GM23338 (cell line): Measurements from ENCODE around the gene XPNPEP2.

Experiments used
- CREB1 ChIP-seq: fragments of 250-450 bp; sonication (Bioruptor Pico); IDR thresholded peaks from 2 replicates; pipeline ENCODE4 v1.5.0; 2020; ENCODE audit warnings: low read depth, mild to moderate bottlenecking, moderate library complexity
- CTCF ChIP-seq, 2 experiments: fragments of 200-600 bp in 1 of 2; sonication (generic) in 1 of 2; conservative IDR thresholded peaks; 2 replicates each; pipeline versions ENCODE4 v1.5.1 to v1.6.1; 2016 to 2017; ENCODE audit warnings: antibody characterized with exemption in 2 of 2, low read depth in 2 of 2, mild to moderate bottlenecking in 2 of 2, moderate library complexity in 1 of 2
- ETS1 ChIP-seq: IDR thresholded peaks from 2 replicates; pipeline ENCODE4 v1.6.1; 2016; ENCODE audit warnings: antibody characterized with exemption
- EZH2 ChIP-seq: fragments of 200-600 bp; sonication (generic); IDR thresholded peaks from one replicate; pipeline ENCODE4 v1.8.0; 2017; ENCODE audit warnings: antibody characterized with exemption, mild to moderate bottlenecking, low read depth; ENCODE audit not compliant: unreplicated experiment
- EZH2phosphoT487 ChIP-seq: fragments of 200-600 bp; sonication (generic); IDR thresholded peaks from one replicate; pipeline ENCODE4 v1.8.1; 2018; ENCODE audit warnings: antibody characterized with exemption; ENCODE audit not compliant: unreplicated experiment
- JUNB ChIP-seq: IDR thresholded peaks from one replicate; pipeline ENCODE4 v1.6.1; 2016; ENCODE audit warnings: antibody characterized with exemption; ENCODE audit not compliant: unreplicated experiment
- POLR2AphosphoS5 ChIP-seq: IDR thresholded peaks from 2 replicates; pipeline ENCODE4 v1.6.1; 2016; ENCODE audit warnings: antibody characterized with exemption, low read depth
- REST ChIP-seq: IDR thresholded peaks from one replicate; pipeline ENCODE4 v1.6.1; 2018; ENCODE audit warnings: antibody characterized with exemption; ENCODE audit not compliant: unreplicated experiment
- ZNF462 ChIP-seq: fragments of 250-450 bp; sonication (Bioruptor Pico); IDR thresholded peaks from 2 replicates; pipeline ENCODE4 v1.5.0; 2020; ENCODE audit warnings: mild to moderate bottlenecking, moderate library complexity

- TF ChIP-seq POLR2AphosphoS5 = no peak
- TF ChIP-seq CTCF (conservative IDR thresholded peaks at IDR 0.05; ENCODE audit: low read depth in 2 of 2) = no peak
- TF ChIP-seq ETS1 = no peak
- TF ChIP-seq EZH2 = no peak
- no peak for TF ChIP-seq CREB1
- TF ChIP-seq REST = no peak
- TF ChIP-seq JUNB = no peak
- TF ChIP-seq EZH2phosphoT487 = no peak
- TF ChIP-seq ZNF462 = no peak
Observed at GRCh38 chrX:129777218-129778030, 38.6 kb downstream of the XPNPEP2 start.
